ENCODE results near the gene VWCE. TPM values are rescaled to one million over a fixed set of nuclear protein-coding genes. Genes with fewer than 3 reads are reported as not detected.

The VWCE gene
- total RNA-seq, 6 donors from 2014 or later, result 0.40 to 10.5 (median 0.79) TPM

GRCh38 chr11:61264371-61264770, 30.7 kb downstream of the VWCE start:
- Histone ChIP-seq H3K9me3 (no peaks in the 10 kb centered on the region), H3K27ac (no peak overlapping the region), H3K4me1 (no peaks in the 10 kb centered on the region), H3K4me3 (no peak overlapping the region), H3K27me3 (no peaks in the 10 kb centered on the region), H3K36me3 (no peaks in the 10 kb centered on the region)
- TF ChIP-seq POLR2A (IDR thresholded peaks at IDR 0.05), result no peak
- TF ChIP-seq, protein P1, sequence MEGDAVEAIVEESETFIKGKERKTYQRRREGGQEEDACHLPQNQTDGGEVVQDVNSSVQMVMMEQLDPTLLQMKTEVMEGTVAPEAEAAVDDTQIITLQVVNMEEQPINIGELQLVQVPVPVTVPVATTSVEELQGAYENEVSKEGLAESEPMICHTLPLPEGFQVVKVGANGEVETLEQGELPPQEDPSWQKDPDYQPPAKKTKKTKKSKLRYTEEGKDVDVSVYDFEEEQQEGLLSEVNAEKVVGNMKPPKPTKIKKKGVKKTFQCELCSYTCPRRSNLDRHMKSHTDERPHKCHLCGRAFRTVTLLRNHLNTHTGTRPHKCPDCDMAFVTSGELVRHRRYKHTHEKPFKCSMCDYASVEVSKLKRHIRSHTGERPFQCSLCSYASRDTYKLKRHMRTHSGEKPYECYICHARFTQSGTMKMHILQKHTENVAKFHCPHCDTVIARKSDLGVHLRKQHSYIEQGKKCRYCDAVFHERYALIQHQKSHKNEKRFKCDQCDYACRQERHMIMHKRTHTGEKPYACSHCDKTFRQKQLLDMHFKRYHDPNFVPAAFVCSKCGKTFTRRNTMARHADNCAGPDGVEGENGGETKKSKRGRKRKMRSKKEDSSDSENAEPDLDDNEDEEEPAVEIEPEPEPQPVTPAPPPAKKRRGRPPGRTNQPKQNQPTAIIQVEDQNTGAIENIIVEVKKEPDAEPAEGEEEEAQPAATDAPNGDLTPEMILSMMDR (IDR thresholded peaks at IDR 0.05), result no peak
- TF ChIP-seq POLR2AphosphoS5 (IDR thresholded peaks at IDR 0.05), result no peak
- no peak for TF ChIP-seq EP300 (IDR thresholded peaks at IDR 0.05)
- WGBS, 2 donors, result 84 to 92% methylated on average over 4 to 6 of the region's 6 CpGs
- DNase-seq (peak in 1 of 2 donors; percentile 34), ATAC-seq (ENCODE audit: low FRiP score in 2 of 2) (peak in 1 of 2 donors; percentile 50)

GRCh38 chr11:61259363-61259762, 35.8 kb downstream of the VWCE start:
- H3K27ac ChIP-seq, result no peak overlapping the region
- H3K4me1 ChIP-seq, result no peaks in the 10 kb centered on the region
- no peaks in the 10 kb centered on the region for H3K27me3 ChIP-seq
- no peak overlapping the region for H3K4me3 ChIP-seq
- ATAC-seq (ENCODE audit: low FRiP score in 2 of 2) (no peak), DNase-seq (no peak)
- TF ChIP-seq EP300 (IDR thresholded peaks at IDR 0.05), result no peak
- TF ChIP-seq POLR2AphosphoS5 (IDR thresholded peaks at IDR 0.05), result no peak
- no peak for TF ChIP-seq POLR2A (IDR thresholded peaks at IDR 0.05)
- TF ChIP-seq, protein P1 (IDR thresholded peaks at IDR 0.05), result no peak
- no peaks in the 10 kb centered on the region for H3K36me3 ChIP-seq
- 93 to 95% methylated on average over 6 of the region's 6 CpGs for WGBS, 2 donors
- H3K9me3 ChIP-seq, result no peaks in the 10 kb centered on the region

GRCh38 chr11:61258546-61258945, 36.6 kb downstream of the VWCE start:
- H3K9me3 ChIP-seq, result no peaks in the 10 kb centered on the region
- H3K27ac ChIP-seq, result no peak overlapping the region
- H3K36me3 ChIP-seq, result no peaks in the 10 kb centered on the region
- ATAC-seq (ENCODE audit: low FRiP score in 2 of 2) (no peak), DNase-seq (peak in 1 of 2 donors; percentile 51)
- H3K4me1 ChIP-seq, result no peaks in the 10 kb centered on the region
- H3K27me3 ChIP-seq, result no peaks in the 10 kb centered on the region
- 90 to 92% methylated on average over 5 to 7 of the region's 9 CpGs for WGBS, 2 donors
- no peak overlapping the region for H3K4me3 ChIP-seq
- TF ChIP-seq EP300 (IDR thresholded peaks at IDR 0.05), result no peak
- TF ChIP-seq POLR2A (IDR thresholded peaks at IDR 0.05), result no peak
- no peak for TF ChIP-seq POLR2AphosphoS5 (IDR thresholded peaks at IDR 0.05)
- TF ChIP-seq, protein P1 (IDR thresholded peaks at IDR 0.05), result no peak

DNA sequence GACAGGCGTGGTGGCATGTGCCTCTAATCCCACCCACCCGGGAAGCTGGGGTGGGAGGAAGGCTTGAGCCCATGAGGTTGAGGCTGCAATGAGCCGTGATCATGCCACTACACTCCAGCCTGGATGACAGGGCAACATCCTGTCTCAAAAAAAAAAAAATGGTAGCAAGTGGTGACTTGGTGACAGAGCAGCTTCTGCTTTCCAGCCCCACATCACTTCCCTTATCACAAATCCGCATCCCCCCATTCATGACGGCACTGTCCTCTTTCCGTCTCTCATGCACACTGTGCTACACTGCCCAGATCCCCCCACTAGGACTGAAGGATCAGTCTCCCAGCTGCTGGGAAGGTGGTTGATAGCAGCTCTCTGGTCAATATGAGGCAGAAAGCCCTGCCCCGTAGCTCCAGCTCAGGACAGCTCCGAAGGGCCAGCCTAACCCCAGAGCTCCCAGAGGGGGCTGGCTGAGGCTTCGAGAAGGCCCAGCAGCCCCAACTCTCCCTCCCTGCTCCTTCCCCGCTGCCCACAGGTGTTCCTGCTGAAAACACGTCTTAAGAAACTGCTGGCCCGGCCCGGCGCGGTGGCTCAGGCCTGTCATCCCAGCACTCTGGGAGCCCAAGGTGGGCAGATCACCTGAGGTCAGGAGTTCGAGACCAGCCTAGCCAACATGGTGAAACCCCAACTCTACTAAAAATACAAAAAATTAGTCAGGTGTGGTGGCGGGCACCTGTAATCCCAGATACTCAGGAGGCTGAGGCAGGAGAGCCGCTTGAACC, 38.2 kb downstream of the VWCE start:
- 82 to 86% methylated on average over 12 to 18 of the region's 18 CpGs for WGBS, 2 donors
- no peaks in the 10 kb centered on the region for H3K4me1 ChIP-seq
- no peak overlapping the region for H3K4me3 ChIP-seq
- no peak overlapping the region for H3K27ac ChIP-seq
- DNase-seq (peak in 1 of 2 donors; percentile 70), ATAC-seq (ENCODE audit: low FRiP score in 2 of 2) (no peak)
- TF ChIP-seq POLR2AphosphoS5 (IDR thresholded peaks at IDR 0.05) (no peak), EP300 (IDR thresholded peaks at IDR 0.05) (no peak), POLR2A (IDR thresholded peaks at IDR 0.05) (no peak)
- TF ChIP-seq, protein P1 (IDR thresholded peaks at IDR 0.05), result no peak
- no peaks in the 10 kb centered on the region for H3K9me3 ChIP-seq
- H3K36me3 ChIP-seq, result no peaks in the 10 kb centered on the region
- H3K27me3 ChIP-seq, result no peaks in the 10 kb centered on the region

Measured in upper lobe of left lung (tissue), 6 donors.